ENCODE measurements around the gene DBP.

The DBP gene

DNA sequence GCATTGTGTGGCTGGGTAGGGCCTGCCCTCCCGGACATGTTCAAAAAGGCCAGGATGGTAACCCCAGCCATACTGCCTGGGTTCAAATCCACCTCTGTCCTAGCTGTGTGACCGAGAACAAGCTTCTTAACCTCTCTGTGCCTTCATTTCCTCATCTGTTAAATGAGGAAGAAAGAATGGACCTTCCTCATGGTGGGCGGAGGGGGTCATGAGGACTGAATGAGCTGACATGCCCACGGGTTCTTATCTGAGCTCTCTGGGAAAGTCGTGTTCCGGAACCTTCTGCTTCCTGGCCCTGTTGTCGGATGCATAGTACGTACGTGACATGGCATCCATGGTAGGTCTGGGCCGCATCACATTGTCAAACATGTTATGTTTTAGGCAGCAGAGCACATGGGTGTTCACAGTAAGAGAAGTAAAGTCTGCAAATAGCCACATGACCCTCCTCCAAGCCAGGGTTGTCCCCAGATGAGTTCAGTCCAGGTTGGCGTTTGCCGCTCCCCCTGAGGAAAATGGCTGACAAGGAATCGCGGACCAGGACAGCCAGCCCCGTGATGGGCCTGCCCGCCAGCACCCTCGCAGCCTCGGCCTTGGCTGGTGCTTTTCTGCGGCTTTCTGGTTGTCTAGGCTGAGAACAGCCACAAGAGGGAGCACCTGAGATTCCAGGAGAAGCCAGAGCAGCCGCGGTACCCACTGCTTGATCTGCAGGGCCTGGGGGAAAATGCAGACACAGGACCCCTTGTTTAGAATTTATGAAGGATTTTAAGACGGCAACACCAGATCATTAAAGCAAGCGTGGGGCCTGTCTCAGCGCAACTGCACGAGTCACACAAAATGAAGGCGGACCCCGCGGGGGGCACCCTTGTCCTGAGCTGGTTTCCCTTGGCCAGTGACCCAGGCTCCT, 38.0 kb upstream of the DBP start (continued):
- TF ChIP-seq ZNF138 (tag by site-specific recombination; IDR thresholded peaks at IDR 0.05; ENCODE audit: borderline replicate concordance) (no peak), ZNF157 (tag by site-specific recombination; IDR thresholded peaks at IDR 0.05) (no peak), ZNF768 (tag by site-specific recombination; IDR thresholded peaks at IDR 0.05) (peak; percentile 31; the same call in 1 of the 2 replicates), ZNF664 (tag by site-specific recombination; IDR thresholded peaks at IDR 0.05) (peak; percentile 35; the same call in 1 of the 2 replicates), ZNF558 (tag by site-specific recombination; IDR thresholded peaks at IDR 0.05) (no peak), ZNF76 (tag by site-specific recombination; IDR thresholded peaks at IDR 0.05; ENCODE audit: borderline replicate concordance, low read depth) (no peak), ZNF341 (tag by site-specific recombination; IDR thresholded peaks at IDR 0.05; ENCODE audit: low read depth) (peak; percentile 52), ZBTB17 (tag by site-specific recombination; IDR thresholded peaks at IDR 0.05) (peak; percentile 58), ZNF133 (tag by site-specific recombination; IDR thresholded peaks at IDR 0.05) (no peak), GLI2 (tag by site-specific recombination; IDR thresholded peaks at IDR 0.05; ENCODE audit: borderline replicate concordance, low read depth) (no peak), ZNF26 (tag by site-specific recombination; IDR thresholded peaks at IDR 0.05) (no peak), ZNF121 (tag by site-specific recombination; IDR thresholded peaks at IDR 0.05) (peak; percentile 79; the same call in 1 of the 2 replicates), ZSCAN5A (tag by site-specific recombination; IDR thresholded peaks at IDR 0.05) (no peak), ZNF391 (tag by site-specific recombination; IDR thresholded peaks at IDR 0.05; ENCODE audit: borderline replicate concordance, low read depth) (no peak), ZBTB10 (tag by site-specific recombination; IDR thresholded peaks at IDR 0.05) (no peak), ZNF311 (tag by site-specific recombination; IDR thresholded peaks at IDR 0.05; ENCODE audit: borderline replicate concordance) (no peak), SP3 (tag by site-specific recombination; IDR thresholded peaks at IDR 0.05) (peak; percentile 24; the same call in 1 of the 2 replicates), OVOL3 (tag by site-specific recombination; IDR thresholded peaks at IDR 0.05) (no peak), BCL11A (tag by site-specific recombination; IDR thresholded peaks at IDR 0.05; ENCODE audit: low read depth) (no peak), ZNF514 (tag by site-specific recombination; IDR thresholded peaks at IDR 0.05) (no peak)
- TF ChIP-seq, protein P1, sequence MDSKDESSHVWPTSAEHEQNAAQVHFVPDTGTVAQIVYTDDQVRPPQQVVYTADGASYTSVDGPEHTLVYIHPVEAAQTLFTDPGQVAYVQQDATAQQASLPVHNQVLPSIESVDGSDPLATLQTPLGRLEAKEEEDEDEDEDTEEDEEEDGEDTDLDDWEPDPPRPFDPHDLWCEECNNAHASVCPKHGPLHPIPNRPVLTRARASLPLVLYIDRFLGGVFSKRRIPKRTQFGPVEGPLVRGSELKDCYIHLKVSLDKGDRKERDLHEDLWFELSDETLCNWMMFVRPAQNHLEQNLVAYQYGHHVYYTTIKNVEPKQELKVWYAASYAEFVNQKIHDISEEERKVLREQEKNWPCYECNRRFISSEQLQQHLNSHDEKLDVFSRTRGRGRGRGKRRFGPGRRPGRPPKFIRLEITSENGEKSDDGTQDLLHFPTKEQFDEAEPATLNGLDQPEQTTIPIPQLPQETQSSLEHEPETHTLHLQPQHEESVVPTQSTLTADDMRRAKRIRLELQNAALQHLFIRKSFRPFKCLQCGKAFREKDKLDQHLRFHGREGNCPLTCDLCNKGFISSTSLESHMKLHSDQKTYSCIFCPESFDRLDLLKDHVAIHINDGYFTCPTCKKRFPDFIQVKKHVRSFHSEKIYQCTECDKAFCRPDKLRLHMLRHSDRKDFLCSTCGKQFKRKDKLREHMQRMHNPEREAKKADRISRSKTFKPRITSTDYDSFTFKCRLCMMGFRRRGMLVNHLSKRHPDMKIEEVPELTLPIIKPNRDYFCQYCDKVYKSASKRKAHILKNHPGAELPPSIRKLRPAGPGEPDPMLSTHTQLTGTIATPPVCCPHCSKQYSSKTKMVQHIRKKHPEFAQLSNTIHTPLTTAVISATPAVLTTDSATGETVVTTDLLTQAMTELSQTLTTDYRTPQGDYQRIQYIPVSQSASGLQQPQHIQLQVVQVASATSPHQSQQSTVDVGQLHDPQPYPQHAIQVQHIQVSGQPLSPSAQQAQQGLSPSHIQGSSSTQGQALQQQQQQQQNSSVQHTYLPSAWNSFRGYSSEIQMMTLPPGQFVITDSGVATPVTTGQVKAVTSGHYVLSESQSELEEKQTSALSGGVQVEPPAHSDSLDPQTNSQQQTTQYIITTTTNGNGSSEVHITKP (tag by site-specific recombination; IDR thresholded peaks at IDR 0.05) = peak; percentile 35; the same call in 1 of the 2 replicates
- TF ChIP-seq, protein P2, sequence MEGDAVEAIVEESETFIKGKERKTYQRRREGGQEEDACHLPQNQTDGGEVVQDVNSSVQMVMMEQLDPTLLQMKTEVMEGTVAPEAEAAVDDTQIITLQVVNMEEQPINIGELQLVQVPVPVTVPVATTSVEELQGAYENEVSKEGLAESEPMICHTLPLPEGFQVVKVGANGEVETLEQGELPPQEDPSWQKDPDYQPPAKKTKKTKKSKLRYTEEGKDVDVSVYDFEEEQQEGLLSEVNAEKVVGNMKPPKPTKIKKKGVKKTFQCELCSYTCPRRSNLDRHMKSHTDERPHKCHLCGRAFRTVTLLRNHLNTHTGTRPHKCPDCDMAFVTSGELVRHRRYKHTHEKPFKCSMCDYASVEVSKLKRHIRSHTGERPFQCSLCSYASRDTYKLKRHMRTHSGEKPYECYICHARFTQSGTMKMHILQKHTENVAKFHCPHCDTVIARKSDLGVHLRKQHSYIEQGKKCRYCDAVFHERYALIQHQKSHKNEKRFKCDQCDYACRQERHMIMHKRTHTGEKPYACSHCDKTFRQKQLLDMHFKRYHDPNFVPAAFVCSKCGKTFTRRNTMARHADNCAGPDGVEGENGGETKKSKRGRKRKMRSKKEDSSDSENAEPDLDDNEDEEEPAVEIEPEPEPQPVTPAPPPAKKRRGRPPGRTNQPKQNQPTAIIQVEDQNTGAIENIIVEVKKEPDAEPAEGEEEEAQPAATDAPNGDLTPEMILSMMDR (tag by site-specific recombination; IDR thresholded peaks at IDR 0.05) = peak; percentile 90
